CD4-positive, alpha-beta T cell treated with Interleukin-17A for 1 hour (primary cell): ENCODE data around the gene MMP13.
"Not testable (repeated sequence)": the region's sequence is repeated elsewhere in the genome, so short reads cannot be mapped to it uniquely, and the experiment has no call there.

Experiments used
- DNase-seq: peaks from one replicate; pipeline ENCODE4 v3.0.0-alpha.2; 2020

MMP13 gene

DNA sequence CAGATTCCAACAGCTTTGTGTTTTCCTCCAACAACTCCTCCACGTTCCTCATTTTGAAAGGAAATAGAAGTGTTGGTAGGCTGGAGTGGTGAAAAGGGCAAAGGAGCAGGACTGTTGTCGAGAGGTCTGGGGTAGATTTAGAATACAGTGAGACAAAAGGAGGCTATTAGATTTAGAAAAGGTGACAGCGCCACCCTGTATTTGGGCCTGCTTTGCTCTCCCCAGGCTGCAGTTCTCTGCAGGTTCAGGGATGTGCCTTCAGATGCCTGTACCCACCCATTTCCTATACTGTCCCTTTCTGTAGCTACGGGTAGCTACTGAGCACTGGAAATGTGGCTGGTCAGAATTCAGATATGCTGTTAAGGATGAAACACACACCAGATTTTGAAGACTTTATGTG is 20.8 kb downstream of the MMP13 start:
- DNase-seq = no peak

DNA sequence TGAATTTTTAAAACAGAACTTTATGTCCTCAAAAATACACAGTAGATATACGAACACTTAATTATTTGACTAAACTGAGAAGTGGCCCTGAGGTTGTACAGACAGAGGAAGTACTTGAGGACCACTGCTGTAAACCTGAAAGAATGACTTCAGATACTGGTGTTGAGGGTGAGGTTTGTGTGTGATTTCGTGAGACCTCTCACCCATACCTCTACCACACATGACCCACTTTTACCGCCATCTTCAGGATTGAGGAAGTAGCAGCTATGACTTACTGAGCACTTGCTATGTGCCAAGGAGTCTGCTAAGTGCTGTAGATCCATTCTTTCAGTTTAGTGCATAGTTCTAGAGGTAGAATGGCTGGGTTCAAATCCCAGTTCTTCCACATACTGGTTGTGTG is 21.9 kb downstream of the MMP13 start:
- DNase-seq = no peak

DNA sequence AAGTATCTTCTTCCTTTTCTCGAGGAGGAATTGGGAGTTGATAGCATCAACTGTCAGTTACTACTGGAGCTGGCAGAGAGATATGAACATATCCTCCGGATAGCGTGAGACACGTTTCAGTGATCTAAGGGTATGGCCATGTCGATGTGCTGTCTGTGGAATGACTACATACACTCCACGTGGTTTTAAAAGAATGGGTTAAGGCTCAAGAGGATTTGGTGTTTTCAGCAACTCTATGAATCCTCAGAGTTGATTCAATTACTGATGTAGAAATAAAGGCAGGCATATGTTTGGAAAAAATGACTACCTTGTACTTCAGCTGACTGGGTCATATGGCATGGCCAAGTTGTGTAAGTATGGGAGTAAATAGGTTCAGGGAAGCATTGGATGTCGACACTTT is 22.9 kb downstream of the MMP13 start:
- no peak for DNase-seq

DNA sequence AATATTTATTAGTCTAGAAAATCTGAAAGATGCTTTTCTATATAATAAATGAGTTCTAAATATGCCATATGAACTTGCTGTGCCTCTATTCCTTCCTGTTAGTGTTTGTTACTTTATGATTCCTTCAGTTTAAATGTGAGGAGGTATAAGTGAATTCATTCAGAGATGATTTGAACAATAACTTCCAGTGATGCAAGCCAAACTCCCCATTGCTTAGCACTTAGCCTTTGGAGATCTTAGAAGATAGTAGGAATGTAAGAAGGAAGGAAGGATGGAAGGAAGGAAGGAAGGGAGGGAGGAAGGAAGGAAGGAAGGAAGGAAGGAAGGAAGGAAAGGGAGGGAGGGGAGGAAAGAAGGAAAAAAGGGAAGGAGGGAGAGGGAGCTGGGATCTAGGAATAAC is 25.1 kb downstream of the MMP13 start:
- no peak for DNase-seq

DNA sequence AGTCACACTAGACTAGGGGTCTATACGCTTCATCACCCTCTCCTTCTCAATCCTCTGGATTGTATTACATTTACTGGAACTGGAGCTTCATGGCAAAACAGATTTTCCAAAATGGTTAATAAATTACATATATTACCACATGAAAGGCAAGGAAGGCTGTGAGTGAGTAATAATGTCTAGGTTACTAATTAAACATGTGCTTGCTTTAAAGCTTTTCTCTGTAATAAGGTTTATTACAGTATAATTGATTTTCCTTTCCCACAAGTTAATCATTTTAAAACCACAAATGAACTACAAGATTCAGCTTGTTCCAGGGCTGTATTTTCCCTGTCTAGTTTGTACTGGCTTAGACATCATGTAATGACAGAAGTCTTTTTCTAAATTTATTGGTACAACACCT is 25.6 kb downstream of the MMP13 start:
- DNase-seq = no peak

DNA sequence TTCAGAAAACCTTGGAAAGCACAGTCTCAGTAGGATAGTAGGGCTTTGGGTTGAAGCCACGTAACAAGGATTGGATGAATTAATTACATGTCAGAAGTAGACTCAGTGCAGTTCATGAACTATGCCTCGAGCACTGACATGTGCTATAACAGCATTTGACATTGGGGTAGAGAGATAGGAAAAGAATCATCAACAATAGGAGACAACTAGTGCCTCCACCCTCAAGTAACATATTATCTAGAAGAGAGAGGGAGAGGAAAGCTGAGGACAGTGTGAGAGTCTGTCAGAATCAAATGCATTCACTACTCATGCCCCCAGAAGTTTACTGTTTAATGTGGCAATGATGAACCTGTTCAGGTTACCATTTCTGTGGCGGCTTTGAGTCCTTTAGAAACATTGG is 26.4 kb downstream of the MMP13 start:
- DNase-seq = no peak

DNA sequence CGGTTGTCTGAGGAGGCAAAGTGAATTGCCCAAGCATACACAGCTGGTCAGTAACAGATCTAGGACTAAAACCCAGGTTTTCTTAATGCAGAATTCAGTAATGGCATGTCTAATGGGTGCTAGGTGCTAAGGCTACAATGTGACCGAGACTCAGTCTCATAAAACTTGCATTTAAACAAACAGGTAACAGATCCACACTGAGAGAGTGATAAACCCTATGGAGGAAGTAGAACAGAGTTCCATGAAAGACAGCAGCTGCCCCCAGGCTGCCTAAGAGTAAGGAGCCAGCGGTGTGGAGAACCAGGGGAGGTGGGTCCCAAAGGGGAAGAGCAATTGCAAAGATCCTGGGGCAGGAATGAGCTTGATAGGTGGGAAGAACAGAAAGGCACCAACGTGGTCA is 27.3 kb downstream of the MMP13 start:
- no peak for DNase-seq

DNA sequence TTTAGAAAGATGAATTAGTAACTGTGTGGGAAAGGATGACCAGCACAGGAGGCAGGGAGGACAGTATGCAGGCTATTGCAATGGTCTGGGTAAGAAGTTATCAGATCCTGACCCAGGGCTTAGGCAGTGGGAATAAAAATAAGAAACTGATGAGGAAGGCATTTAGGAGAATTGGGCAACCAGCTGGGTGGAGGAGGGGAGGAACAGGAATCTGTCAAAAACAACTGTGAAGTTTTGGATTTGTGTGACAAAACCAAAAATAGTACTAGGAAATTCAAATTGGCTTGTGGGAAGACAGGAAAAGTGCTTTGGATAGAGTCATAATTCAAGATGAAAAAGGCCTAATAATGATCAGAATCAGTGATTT is 27.9 kb downstream of the MMP13 start:
- DNase-seq = no peak

DNA sequence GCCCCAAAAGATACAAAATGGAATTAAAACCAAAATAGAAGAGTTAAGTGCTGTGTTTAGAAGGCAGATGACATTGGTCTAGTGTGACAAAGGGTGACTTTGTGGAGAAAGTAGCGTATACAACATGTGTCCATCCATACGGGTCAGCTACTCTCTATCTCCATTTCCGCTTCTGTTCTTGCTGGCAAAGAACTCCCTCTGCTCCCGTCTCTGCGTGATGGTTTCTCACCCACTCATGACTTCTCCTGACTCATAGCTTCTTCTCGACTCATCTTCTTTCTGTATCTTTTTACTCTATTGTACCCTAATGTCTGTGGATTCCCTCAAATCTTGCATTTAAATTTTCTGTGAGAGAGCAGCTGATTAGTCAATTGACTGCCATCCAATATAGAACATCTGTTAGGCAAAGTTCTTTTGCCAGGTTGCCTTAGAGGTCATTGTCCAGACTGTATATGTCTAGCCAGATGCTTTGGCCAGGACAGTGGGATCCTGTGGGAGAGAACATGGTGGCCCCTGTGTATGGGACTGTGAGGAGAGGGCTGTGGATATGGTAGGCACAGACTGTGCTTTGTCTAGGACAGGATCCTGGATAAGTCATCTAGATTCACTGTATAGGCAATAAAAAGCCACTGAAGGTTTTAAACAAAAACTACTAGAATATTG is 28.4 kb downstream of the MMP13 start:
- no peak for DNase-seq

DNA sequence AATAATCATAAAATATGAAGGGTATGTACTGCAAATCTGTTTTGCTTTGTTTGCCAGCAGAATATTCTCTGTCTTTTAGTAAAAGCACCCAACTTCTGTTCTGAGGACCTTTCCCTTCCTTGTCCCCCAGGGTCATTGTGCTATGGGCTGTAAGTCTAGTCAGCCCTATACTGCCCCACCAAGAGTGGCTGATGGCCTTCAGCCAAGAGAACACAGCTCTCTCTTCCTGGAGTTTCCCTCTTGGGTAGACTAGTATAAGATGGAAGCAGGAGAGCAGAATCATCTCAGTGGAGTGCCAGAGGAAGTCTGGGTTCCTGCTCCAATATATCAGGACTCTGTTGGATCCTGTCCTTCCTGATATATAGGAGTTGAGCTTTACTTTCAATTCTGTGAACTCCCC is 29.0 kb downstream of the MMP13 start:
- no peak for DNase-seq

DNA sequence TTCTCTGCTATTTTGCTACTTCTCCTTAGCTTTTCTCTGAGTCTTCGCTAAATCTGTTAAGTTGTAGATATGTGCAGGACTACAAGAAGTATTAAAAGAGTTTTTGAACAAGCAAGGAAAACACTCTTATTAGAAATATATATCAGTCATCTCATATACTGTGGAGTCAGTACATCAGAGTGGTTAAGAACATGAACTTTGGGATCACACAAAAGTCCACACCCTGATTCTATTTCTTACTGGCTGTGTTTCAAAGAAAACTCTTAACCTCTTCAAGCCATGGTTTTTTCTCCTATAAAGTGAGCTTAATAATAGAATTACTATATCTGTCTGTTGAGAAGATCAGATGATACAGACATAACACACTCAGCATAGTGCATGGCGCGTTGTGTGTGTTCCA is 29.5 kb downstream of the MMP13 start:
- no peak for DNase-seq

DNA sequence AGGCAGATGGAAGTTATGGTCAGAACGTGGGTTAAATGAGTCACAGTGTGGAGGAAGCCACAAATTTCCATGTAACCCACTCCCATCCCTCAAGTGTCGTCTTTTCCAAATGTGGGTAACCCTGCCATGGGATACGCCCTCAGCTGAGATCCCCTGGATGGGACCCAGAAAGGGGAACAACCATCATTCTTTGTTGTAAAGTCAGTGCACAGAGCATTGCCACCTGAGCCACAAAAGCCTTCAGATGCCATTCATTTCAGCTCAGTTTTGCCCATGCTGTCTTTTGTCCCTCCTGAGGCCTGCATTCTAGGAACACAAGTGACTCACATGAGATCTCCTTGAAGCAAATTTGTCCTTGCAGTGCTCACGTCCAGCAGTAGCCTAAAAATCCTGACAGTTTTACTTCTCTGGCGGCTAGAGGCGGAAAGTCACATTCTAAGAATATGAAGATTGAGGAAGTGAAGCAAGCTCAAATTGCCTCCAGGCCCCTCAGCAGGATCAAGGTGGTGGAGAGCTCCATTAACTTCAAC is 30.6 kb downstream of the MMP13 start:
- no peak for DNase-seq

DNA sequence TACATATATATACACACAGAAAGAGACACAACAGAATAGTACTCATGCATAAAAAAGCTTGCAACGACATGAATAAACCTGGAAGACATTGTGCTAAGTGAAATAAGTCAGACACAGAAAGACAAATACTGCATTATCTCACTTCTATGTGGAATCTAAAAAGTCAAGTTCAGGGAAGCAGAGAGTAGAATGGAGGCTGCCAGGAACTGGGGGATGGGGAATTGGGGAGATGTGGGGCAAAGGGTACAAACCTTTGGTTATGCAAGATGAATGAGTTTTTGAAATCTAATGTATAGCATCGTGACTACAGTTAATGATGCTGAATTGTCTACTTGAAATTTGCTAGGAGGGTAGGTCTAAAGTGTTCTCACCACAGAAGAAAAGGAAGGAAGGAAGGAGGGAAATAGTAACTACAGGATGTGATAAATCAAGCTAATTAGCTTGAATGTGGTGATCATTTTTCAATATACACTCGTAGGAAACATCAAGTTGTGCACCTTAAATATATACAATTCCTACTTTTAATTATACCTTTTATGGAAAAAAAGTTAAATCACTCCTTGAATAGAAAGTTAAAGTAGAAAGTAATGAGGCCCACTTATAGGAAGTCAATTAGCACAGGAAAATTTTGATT is 33.8 kb downstream of the MMP13 start:
- no peak for DNase-seq

DNA sequence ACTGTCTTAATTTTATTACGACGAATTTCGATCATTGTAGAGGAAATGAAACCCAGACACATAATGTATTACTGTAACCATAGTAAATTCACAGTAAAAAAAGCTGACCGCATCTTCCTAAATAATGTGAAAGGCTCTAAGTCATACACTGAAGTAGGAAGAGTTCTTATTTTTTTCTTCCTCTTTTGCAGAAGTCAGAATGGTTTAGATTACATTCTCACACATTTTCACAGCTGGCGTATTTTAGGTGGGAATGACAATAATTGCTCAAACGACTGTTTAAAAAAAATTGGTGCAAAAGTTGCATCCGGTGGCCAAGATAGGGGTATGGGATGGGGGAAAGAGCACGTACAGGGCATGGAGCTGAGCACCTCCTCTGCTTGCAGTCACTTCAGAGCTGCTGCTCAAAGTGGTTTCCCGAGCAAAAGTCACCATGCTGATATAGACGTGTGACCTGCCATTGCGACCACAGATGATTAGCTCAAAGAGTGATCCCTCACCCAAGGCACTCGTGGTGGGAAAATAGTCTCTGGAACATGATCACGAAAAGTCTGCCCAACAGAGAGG is 35.3 kb downstream of the MMP13 start:
- DNase-seq = peak; percentile 15

DNA sequence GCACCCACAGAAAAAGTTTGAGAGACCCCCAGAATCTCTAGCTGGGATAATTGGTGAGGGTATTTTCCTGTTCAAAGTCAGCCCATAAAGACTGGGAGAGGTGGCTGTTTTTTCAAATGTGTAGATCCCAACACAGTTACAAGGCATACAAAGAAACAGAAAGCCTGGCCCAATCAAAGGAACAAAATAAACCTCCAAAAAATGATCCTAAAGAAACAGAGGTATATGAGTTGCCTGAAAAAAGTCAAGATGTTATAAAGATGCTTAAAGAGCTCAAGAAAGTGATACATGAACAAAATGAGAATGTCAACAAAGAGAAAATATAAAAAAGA is 40.5 kb downstream of the MMP13 start:
- DNase-seq = no peak

DNA sequence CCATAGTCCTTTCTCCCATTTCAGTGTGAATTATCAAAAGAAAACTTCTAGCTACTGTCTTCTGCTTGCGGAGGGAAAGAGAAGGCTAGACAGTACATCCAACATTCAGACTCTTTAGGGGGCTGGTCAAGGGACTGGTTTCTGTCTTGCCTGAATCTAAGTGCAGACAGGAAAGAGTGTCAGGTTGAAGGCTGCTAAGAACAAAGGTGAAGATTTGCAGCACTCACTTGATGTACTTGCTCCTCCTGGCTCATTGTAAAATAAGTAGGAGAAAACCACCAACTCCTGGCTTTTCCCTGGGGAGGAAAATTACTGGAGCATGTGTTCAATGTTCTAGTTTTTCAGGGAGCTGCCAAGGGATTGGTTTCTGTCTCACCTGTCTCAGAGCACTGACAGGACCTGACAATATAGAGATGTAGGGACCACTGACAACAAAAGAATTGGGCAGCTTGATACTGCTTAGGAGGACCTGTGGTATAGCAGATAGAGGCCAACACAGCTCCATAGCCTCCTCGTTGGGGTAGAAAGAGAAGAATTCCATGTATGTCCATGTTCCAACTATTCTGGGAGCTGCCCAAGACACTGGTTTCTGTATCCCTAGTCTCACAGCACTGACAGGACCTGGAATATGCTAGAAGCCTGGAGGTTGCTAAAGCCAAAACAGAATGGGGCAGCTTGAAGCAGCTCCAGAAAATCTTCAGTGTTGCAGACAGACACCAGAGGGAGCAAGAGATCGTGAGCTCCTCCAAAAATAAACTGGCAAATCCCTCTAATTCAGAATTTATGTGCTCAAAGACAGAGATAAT is 41.1 kb downstream of the MMP13 start:
- DNase-seq = peak; percentile 4

DNA sequence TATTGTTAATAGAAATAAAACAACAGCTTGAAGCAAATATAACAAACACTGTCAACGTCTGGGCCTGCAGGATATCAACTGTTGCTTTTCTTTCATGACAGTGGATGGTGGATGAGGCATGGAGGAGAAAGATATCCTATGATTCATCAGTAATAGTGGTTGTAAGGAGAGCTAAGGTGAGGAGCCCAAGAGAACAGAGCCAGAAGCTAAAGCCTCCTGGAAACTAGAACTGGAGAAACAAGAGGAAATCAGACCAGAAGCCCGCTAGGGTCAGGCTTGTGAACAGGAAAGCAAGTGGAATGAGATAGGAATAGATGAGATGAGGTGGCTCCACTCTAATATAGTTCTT is 43.1 kb downstream of the MMP13 start:
- DNase-seq = no peak

DNA sequence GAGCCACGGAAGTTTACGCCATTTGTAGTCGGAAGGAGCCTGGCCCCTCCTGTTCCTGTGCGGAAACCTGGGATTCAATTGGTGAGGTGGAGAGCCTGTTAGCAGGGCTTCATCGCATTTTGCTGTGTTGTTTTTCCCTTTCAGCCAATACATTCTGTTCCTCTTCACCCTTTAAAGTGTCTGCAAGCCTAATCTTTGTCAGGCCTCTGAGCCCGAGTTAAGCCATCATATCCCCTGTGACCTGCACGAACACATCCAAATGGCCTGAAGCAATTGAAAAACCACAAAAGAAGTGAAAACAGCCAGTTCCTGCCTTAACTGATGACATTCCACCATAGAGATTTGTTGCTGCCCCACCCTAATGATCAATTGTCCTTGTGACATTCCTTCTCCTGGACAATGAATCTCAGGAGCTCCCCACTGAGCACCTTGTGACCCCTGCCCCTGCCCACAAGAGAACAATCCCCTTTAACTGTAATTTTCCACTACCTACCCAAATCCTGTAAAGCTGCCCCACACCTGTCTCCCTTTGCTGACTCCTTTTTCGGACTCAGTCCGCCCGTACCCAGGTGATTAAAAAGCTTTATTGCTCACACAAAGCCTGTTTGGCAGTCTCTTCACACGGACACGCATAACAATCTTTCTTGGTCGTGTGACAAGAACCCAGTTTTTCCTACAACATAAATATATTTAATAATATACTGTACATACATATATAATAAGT is 43.6 kb downstream of the MMP13 start:
- DNase-seq = no peak

DNA sequence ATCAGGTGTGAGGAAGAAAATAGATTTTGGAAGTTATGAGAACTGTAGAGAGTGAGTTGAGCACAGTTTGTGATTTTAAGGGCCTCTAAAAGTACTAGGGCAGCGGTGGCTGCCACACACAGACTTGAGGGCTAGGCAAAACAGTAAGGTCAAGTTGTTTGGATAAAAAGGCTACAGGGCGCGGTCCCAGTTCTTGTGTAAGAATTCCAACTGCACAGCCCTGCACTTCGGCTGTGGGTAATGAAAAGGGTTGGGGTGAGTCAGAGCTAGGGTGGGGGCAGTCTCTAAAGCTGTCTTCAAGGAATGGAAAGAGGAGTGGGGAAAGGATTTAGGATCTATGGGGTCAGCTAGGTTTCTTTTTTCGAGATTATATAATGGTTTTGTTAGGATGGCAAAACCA is 49.7 kb downstream of the MMP13 start:
- not testable (repeated sequence) for DNase-seq

DNA sequence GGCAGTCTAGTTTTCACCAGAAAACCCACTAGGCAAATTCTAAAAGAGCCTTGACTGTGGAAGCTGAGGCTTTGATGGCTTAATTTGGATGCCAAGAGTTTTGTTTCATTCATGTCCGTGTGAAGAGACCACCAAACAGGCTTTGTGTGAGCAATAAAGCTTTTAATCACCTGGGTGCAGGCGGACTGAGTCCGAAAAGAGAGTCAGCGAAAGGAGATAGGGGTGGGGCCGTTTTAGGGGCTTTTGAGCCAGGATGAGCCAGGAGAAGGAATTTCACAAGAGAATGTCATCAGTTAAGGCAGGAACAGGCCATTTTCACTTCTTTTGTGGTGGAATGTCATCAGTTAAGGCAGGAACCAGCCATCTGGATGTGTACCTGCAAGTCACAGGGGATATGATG is 51.6 kb downstream of the MMP13 start:
- not testable (repeated sequence) for DNase-seq

DNA sequence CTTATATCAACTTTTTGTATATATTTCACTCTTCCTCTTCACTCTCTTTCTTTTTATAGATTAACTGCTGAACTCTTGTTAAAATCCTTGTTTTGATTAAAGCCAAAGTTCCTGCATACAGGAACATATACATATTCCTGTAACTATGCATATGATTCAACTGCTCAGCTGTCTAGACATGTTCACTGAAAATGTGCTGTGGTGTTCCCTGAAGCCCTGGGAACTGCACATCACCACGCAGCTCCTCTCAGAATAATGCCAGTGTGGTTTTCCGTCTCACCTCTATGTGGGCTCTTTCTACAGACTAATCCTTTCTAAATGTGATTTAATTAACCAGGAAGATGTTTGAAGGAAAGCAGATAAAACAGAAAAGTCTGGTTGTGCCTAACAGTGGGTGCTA is 55.2 kb downstream of the MMP13 start:
- no peak for DNase-seq
